HG03460 (cell line): Measurements from ENCODE around the gene DHX40.
"Not testable (repeated sequence)": the region's sequence is repeated elsewhere in the genome, so short reads cannot be mapped to it uniquely, and the experiment has no call there.

Source experiments
- ATAC-seq: cut with Tn5 transposase; IDR thresholded peaks from one replicate; pipeline ENCODE4 v1.9.1; 2021; ENCODE audit not compliant: unreplicated experiment

The DHX40 gene

DNA sequence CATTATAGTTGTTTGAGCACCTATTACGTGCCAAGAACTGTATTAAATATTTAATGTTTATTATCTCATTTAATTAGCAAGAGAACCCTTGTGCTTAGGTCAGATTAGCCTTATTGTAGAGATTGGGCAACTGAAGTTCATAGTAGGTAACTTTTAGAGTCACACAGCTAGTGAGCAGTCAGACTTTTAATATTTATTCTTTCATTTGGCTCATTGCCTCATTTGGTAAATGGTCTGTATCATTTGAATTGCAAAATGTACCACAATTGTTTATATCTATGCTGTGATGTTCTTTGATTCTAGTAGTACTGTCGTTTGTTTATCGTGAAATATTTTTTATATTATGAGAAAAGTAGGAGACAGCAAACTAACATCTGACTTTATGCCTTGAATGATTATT lies 61.9 kb downstream of the DHX40 start:
- no peak for ATAC-seq

- no peak for ATAC-seq
Observed at GRCh38 chr17:59627770-59628171, 62.4 kb downstream of the DHX40 start.

GRCh38 chr17:59629174-59629573 lies 63.8 kb downstream of the DHX40 start:
- ATAC-seq: no peak

DNA sequence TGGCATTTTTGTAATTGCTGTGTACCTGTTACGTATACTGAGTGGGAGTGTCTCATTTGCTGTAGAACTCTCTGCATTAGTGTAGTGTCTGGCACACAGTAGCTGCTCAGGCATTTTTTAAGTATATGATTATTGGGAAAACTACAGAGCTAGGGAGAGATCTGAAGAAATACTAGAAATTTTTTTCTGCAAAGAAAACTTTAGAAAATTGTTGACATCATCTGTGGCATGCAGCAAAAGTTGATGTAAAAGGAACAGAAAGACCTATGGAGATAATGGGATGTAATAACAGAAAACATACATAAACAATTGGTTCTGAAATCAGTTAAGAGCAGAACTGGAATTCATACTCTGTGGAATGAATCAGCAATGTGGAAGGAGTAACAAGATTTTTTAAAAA lies 65.9 kb downstream of the DHX40 start:
- ATAC-seq: no peak

DNA sequence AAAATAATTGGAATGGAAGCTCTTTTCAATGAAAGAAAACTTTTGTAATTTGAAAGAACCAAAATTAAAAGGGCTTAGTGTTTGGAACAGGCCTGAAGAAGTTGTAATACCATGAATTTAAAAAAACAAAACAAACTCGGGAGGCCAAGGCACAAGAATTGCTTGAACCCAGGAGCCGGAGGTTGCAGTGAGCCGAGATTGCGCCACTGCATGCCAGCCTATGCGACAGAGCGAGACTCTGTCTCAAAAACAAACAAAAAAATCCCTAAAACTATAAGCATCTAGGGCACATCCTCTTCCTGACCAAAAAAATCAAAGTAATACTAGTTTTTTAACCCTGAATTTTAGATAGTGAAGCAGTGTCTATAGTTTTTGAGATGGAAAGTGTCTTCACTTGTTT lies 67.0 kb downstream of the DHX40 start:
- no peak for ATAC-seq

- ATAC-seq: no peak
Observed at GRCh38 chr17:59633658-59634359, 68.4 kb downstream of the DHX40 start.

DNA sequence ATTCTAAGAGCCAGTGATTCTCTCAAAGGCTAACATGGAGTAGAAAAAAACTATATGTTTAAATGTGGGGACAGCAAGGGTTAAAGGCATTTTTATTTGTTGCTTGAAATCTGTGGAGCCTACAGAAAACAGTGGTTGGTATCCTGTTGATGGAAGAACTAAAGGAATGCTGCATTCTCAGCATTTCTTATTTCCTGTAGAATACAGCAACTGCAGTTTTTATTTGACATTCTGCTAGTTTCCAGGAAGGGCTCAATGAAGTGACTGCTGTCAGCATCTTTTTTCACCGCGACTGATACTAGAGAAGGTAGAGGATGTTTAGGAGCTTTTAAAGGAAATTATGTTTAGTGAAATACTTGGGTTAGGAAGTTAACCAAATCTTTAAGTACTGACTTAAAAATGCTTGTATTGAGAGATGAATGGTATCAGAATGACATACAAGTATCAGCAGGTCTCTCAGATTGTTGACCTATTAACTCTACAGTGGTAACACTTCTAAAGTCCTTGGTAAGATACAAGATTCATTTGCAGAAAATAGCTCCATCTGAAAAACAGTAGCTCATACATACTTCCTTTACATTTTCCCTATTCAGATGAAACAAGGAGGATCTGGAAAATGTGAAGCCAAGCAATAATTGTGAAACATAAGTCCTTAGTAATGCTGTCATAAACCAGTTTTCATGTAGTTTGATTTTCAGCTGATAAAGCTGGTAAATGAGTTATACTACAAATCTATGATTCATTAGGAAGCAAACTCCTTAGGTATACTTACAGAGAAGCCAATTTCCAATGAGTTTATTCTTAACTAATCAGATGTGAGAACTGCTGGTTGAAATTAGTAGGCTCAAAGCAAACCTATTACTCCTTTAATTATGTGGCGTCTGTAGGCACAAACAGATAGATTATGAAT lies 69.5 kb downstream of the DHX40 start:
- no peak for ATAC-seq

- no peak for ATAC-seq
Observed at GRCh38 chr17:59637611-59638310, 72.4 kb downstream of the DHX40 start.

GRCh38 chr17:59638553-59638952 lies 73.1 kb downstream of the DHX40 start:
- no peak for ATAC-seq

DNA sequence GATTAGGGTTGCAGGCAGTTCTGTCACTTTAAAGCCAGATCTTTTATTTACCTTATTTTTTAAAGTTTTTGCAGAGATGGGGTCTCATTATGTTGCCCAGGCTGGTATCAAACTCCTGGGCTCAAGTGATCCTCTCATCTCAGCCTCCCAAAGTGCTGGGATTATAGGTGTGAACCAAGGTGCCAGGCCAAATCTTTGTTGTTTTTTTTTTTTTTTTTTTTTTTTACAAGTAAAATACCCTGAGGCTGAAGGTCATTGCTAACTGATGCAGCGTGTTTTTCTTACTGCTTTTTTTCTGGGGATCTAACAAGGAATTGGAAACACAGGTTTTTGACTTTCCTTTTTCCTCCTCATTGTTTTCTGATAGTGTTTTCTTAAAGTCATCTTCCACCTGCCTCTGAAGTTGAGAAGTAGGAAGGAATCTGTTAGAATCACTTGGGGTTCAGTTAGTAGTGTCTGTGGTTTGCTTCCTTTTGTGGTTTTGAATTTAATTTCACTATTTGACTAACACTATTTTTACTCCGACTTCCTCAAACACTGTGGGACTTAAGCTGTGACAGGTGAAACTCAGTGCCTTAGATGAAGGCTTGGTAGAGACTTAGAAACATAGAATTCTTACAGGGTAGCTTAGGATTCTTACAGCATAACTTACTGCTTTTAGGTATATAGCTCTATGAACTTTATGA lies 76.5 kb downstream of the DHX40 start:
- ATAC-seq: peak; percentile 93

- no peak for ATAC-seq
Observed at GRCh38 chr17:59642565-59642964, 77.2 kb downstream of the DHX40 start.

DNA sequence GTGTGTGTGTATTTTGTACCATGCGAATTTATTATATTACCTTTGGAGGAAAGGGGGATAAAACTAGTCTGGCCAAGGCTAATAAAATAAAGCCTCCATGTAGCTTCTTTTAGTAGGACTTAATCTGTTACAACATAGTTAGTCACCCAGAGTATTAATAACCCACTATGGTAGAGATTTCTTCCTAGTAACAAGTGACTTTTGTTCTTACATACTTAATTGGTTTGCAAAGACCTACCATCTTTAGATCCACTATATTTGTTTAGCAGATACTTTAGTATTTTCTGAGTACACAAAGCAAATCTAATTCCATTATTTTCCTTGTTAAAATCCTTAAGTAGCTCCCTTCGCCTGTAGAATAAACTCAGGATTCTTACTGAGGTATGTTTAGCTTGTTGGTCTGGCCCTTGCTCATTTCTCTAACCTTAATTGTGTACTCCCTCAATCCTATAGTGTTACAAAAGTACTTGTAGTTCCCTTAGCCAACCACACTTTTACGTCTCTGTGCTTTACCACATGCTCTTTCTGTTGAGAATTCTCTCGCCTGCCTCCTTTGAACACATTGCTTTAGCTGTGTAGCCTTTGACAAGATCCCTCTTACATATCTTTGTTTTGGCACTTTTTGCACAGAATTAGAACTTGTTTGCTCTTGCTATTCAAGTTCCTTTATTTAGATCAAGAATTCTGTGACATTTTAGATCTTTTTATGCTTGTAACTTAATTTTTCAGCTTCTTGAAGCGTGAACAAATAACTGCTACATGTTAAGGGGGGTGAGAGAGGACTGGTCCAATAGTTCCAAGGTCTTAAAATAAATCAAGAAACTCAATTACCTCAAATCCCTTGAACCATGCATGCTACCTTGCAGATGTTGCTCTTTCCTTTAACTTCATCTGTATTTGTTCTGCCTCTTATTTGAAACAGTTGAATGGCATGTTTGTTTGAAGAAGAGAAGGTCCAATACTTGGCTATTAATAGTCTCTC lies 78.0 kb downstream of the DHX40 start:
- no peak for ATAC-seq

DNA sequence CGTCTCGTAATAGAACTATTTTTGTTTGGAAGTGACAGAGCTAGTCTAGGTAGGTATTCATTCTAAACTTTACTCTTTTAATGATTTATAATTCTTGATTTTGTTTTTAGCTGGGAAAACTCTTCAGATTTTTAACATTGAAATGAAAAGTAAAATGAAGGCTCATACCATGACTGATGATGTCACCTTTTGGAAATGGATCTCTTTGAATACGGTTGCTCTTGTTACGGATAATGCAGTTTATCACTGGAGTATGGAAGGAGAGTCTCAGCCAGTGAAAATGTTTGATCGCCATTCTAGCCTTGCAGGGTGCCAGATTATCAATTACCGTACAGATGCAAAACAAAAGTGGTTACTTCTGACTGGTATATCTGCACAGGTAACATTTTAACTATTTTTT lies 81.9 kb downstream of the DHX40 start:
- ATAC-seq: no peak

DNA sequence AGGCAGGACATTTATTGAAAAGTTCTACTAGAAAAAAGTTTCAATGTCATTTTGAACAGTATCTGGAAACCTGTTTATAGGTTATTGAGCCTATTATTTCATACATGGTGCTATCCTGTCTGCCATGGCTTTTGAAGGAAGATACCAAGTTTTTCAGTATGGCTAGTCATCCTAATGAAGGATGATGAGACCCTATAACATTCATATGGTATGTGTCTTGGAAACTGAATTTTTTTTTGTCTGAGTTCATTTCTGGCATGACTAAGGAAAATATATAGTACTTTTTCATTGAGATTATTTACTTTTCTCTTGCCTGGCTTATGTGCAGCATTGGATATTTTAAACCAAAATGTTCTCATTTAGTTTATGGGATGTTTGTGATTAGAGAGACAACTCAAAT lies 84.5 kb downstream of the DHX40 start:
- ATAC-seq: no peak

DNA sequence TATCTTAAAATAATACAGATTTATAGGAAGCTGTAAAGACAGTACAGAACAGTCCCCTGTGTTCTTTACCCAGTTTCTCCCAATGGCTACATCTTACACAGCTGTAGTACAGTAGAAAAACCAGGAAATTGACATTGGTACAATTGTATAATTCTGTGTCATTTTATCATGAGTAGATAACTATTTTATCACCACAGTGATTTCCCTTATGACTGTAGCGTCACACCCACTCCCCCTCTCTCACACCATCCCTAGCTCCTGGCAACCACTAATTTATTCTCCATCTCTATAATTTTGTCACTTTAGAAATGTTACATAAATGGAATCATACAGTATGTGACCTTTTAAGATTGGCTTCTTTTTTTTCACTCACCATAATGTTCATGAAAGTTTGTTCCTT lies 85.2 kb downstream of the DHX40 start:
- no peak for ATAC-seq

DNA sequence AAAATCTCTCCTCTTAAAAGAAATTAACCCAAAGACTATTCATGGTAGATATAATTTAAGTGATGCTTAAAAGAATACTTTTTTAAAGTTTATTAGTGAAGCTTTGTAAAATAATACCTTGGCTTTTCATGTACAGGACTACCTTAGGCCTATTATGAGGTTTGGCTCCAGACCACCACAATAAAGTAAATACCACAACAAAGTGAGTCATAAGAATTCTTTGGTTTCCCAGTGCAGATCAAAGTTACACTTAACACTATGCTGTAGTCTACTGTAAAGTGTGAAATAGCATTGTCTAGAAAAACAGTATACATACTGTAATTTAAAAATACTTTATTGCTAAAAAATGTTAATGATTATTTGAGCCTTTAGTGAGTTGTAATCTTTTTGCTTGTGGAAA lies 85.9 kb downstream of the DHX40 start:
- no peak for ATAC-seq

GRCh38 chr17:59652119-59652518 lies 86.7 kb downstream of the DHX40 start:
- no peak for ATAC-seq

DNA sequence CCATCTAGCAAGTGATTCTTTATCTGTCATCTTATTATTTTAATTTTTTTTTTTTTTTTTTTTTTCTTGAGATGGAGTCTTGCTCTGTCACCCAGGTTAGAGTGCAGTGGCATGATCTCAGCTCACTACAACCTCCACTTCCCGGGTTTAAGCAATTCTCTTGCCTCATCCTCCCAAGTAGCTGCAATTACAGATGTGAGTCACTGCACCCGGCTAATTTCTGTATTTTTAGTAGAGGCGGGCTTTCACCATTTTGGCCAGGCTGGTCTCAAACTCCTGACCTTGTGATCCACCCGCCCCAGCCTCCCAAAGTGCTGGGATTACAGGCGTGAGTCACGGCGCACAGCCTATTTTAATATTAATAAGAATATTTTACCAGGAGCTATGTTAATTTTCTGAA lies 91.2 kb downstream of the DHX40 start:
- ATAC-seq: not testable (repeated sequence)
